Activated CD8-positive, alpha-beta T cell treated with anti-CD3 and anti-CD28 coated beads for 36 hours (primary cell): ENCODE measurements around the gene ANKRD11. TPM values are rescaled to one million over a fixed set of nuclear protein-coding genes. Genes with fewer than 3 reads are reported as not detected.
"Not testable (repeated sequence)": the region's sequence is repeated elsewhere in the genome, so short reads cannot be mapped to it uniquely, and the experiment has no call there.

ENCODE experiments used
- ATAC-seq: fragments of 200-7000 bp; cut with Tn5 transposase; one replicate; pipeline ENCODE4 v1.10.0; 2021; ENCODE audit warnings: mild to moderate bottlenecking, moderate library complexity
- CTCF ChIA-PET: fragments of 350-600 bp; sonication (Branson Sonifier 250); formaldehyde crosslinking; loops from one replicate; lab custom pipeline; 2021; ENCODE audit warnings: antibody characterized with exemption; lab: Charles Lee
- POLR2A ChIA-PET: fragments of 350-600 bp; sonication (Branson Sonifier 250); formaldehyde crosslinking; loops from one replicate; lab custom pipeline; 2021; ENCODE audit warnings: antibody characterized with exemption; lab: Charles Lee
- DNase-seq: peaks from one replicate; pipeline ENCODE4 v3.0.0-alpha.2; 2020
- H3K27ac Mint-ChIP-seq: one replicate; pipeline ENCODE4 v1.8.0; 2021; ENCODE audit warnings: mild to moderate bottlenecking, mixed read lengths
- H3K27me3 Mint-ChIP-seq: one replicate; pipeline ENCODE4 v1.8.0; 2021; ENCODE audit warnings: mixed read lengths
- H3K36me3 Mint-ChIP-seq: one replicate; pipeline ENCODE4 v1.8.0; 2021; ENCODE audit warnings: low read depth, mixed read lengths
- H3K4me1 Mint-ChIP-seq: one replicate; pipeline ENCODE4 v1.8.0; 2021; ENCODE audit warnings: low read depth, mixed read lengths
- H3K4me3 Mint-ChIP-seq: one replicate; pipeline ENCODE4 v1.8.0; 2021; ENCODE audit warnings: mild to moderate bottlenecking, moderate library complexity, mixed read lengths
- H3K9me3 Mint-ChIP-seq: one replicate; pipeline ENCODE4 v1.8.0; 2021; ENCODE audit warnings: mixed read lengths
- intact Hi-C: fragments of 100-400 bp; cut with micrococcal nuclease; formaldehyde crosslinking; loops from one replicate; pipeline ENCODE4 v1.10.0; 2022
- total RNA-seq, 2 experiments: library from RNA; stranded (reverse); gene quantifications; one replicate each; pipeline ENCODE4 v1.2.3, GENCODE V29; 2021
- TF ChIP-seq, protein P1 (sequence below): fragments of 200-600 bp; IDR thresholded peaks from one replicate; pipeline ENCODE4 v1.8.0; 2022; ENCODE audit warnings: antibody characterized with exemption, mild to moderate bottlenecking

ANKRD11 gene
- total RNA-seq, 2 experiments from 2014 or later, result 145 to 147 TPM

DNA sequence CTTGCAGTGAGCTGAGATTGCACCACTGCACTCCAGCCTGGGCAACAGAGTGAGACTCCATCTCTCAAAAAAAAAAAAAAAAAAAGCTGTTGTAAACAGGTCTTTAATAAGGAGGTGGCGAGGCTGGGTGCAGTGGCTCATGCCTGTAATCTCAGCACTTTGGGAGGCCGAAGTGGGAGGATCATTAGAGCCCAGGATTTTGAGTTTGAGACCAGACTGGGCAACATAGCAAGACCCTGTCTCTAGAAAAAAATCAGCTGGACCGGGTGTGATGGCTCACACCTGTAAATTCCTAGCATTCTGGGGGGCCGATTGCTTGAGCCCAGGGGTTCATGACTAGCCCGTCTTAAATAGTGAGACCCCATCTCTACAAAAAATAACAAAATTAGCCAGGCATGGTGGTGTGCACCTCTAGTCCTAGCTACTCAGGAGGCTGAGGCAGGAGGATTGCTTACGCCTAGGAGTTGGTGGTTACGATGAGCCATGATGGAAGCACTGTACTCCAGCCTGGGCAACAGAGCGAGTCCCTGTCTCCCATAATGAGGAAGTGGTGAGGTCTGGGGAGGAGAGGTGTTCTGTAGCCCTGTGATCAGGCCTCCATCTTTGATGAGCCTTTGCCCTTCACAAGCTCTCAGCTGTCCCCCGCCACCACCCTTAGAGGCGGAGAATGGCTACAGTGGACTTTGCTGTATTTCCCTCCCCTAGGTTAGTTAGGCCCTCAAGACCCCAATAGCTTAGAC, 236.6 kb downstream of the ANKRD11 start:
- peaks cover 16% of the 10 kb centered on the region for H3K4me1 Mint-ChIP-seq
- TF ChIP-seq, protein P1, sequence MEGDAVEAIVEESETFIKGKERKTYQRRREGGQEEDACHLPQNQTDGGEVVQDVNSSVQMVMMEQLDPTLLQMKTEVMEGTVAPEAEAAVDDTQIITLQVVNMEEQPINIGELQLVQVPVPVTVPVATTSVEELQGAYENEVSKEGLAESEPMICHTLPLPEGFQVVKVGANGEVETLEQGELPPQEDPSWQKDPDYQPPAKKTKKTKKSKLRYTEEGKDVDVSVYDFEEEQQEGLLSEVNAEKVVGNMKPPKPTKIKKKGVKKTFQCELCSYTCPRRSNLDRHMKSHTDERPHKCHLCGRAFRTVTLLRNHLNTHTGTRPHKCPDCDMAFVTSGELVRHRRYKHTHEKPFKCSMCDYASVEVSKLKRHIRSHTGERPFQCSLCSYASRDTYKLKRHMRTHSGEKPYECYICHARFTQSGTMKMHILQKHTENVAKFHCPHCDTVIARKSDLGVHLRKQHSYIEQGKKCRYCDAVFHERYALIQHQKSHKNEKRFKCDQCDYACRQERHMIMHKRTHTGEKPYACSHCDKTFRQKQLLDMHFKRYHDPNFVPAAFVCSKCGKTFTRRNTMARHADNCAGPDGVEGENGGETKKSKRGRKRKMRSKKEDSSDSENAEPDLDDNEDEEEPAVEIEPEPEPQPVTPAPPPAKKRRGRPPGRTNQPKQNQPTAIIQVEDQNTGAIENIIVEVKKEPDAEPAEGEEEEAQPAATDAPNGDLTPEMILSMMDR, result no peak
- intact Hi-C loops, result no loop called here
- H3K27ac Mint-ChIP-seq, result no peak overlapping the region
- no peak for DNase-seq
- H3K36me3 Mint-ChIP-seq, result peaks cover 10% of the 10 kb centered on the region
- ATAC-seq, result no peak
- H3K9me3 Mint-ChIP-seq, result peaks cover 12% of the 10 kb centered on the region
- CTCF ChIA-PET, result interaction anchor here (1.3 kb wide), 1 partner anchor 13 kb away, joined by 3 read pairs; no protein-coding TSS in a partner anchor
- peaks cover 18% of the 10 kb centered on the region for H3K27me3 Mint-ChIP-seq
- POLR2A ChIA-PET, result interaction anchor here (0.6 to 1.3 kb wide), 2 partner anchors 14 to 262 kb away, joined by 3 read pairs; no protein-coding TSS in a partner anchor
- no peak overlapping the region for H3K4me3 Mint-ChIP-seq

GRCh38 chr16:89248196-89248982, 242.0 kb downstream of the ANKRD11 start:
- Mint-ChIP-seq H3K4me1 (peaks cover 3% of the 10 kb centered on the region), H3K36me3 (peaks cover 5% of the 10 kb centered on the region), H3K9me3 (peaks cover 8% of the 10 kb centered on the region), H3K27ac (no peak overlapping the region), H3K4me3 (peak overlapping the region; percentile 75), H3K27me3 (no peaks in the 10 kb centered on the region)
- no peak for ATAC-seq
- intact Hi-C loops, result no loop called here
- ChIA-PET POLR2A (interaction anchor here (1.1 kb wide), 1 partner anchor 45 kb away, joined by 3 read pairs; no protein-coding TSS in a partner anchor), CTCF (interaction anchor here (1.1 to 1.3 kb wide), 2 partner anchors 41 to 74 kb away, joined by 3 read pairs; no protein-coding TSS in a partner anchor)
- TF ChIP-seq, protein P1, result no peak
- no peak for DNase-seq

DNA sequence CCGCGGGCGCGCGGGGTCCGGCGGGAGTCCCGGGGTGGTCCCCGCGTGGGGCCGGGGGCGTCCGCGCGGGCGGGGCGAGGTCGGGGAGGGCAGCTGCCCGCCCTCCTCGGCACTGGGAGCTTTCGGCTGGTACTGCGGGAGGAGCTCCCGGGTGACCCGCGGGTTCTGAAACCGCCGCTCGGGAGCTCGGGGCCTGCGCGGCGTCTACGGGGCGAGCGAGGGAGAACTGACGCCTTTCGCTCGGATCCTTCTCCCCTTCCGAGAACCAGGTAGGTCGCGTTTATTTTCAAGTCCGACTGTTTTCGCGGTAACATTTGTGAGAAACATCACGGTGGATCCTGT, 242.7 kb downstream of the ANKRD11 start:
- CTCF ChIA-PET, result interaction anchor here (0.6 to 1.3 kb wide), 4 partner anchors 41 to 398 kb away, joined by 3 to 4 read pairs (median 3); no protein-coding TSS in a partner anchor
- H3K9me3 Mint-ChIP-seq, H3K27ac Mint-ChIP-seq, H3K36me3 Mint-ChIP-seq, H3K4me1 Mint-ChIP-seq, DNase-seq, intact Hi-C loops, H3K27me3 Mint-ChIP-seq: not testable (repeated sequence)
- POLR2A ChIA-PET, result interaction anchor here (1.1 kb wide), 1 partner anchor 46 kb away, joined by 3 read pairs; no protein-coding TSS in a partner anchor
- H3K4me3 Mint-ChIP-seq, result peak overlapping the region; percentile 75
- peak; percentile 52 for ATAC-seq

DNA sequence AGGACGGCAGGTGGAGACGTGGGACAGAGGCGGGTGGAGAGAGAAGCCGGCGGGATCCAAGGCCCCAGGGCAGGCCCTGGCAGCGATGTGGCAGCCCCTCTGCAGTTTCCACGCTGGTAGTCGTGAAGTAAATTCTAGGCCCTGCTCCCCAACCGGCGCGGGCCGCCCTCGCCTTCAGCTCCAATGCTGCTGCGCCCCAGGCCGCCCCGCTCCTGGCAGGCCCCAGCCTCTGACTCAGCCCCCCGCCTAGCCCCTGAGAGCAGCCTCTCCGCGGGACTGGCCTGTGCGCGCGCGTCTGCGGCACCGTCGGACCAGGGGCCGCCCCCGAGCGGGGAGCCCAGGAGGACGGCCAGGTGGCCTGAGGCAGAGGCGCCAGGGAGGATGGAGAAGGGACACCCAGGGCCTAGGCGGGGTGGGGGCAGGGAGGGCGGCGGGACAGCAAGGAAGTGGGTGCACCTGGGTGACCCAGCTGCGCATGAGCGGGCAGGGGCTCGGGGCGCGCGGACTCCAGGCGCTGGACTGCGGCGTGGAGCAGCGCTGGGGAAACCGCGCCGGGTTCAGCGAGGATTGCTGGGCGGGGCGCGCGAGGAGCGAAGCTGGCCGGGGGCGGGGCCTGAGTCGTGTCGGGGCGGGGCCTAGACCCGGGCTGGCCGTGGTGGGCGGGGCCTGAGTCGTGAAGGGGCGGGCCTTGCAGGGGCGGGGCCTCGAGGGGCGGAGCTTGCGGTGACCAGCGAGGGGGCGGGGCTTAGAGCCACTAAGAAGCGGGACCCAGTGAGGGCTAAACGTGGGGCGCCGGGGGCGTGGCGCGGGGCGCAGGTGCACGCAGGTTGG, 243.2 kb downstream of the ANKRD11 start:
- ATAC-seq (peak; percentile 97), DNase-seq (peak; percentile 95)
- ChIA-PET POLR2A (interaction anchor here (1.0 to 1.1 kb wide), 3 partner anchors 29 to 68 kb away, joined by 3 to 5 read pairs (median 4); partner anchors contain the start of gene ZNF778), CTCF (interaction anchor here (0.6 to 1.3 kb wide), 5 partner anchors 42 to 398 kb away, joined by 3 to 4 read pairs (median 3); no protein-coding TSS in a partner anchor)
- Mint-ChIP-seq H3K9me3 (peaks cover 8% of the 10 kb centered on the region), H3K4me3 (peak overlapping the region; percentile 75), H3K4me1 (peaks cover 9% of the 10 kb centered on the region), H3K36me3 (peaks cover 5% of the 10 kb centered on the region), H3K27me3 (no peaks in the 10 kb centered on the region), H3K27ac (peak overlapping the region; percentile 61)
- TF ChIP-seq, protein P1, result no peak
- intact Hi-C loops, result no loop called here
